PFSK-1 (cell line): Measurements from ENCODE around the gene RPS6KL1.

Experiments used
- FOXP2 ChIP-seq: optimal IDR thresholded peaks from 2 replicates; pipeline ENCODE3; 2011; ENCODE audit warnings: borderline replicate concordance, control low read depth, inconsistent platforms; ENCODE audit not compliant: insufficient read depth; ENCODE audit errors: extremely low read length, extremely low read depth
- POLR2AphosphoS5 ChIP-seq: IDR thresholded peaks from 2 replicates; pipeline ENCODE4 v1.6.1; 2012; ENCODE audit warnings: low read depth, mild to moderate bottlenecking, control low read depth, low read length, moderate library complexity
- SIN3A ChIP-seq: IDR thresholded peaks from 2 replicates; pipeline ENCODE4 v1.6.1; 2012; ENCODE audit warnings: mild to moderate bottlenecking, low read length, moderate library complexity, borderline replicate concordance; ENCODE audit not compliant: insufficient read depth
- TAF1 ChIP-seq: IDR thresholded peaks from 2 replicates; pipeline ENCODE4 v1.6.1; 2012; ENCODE audit warnings: low read length, control low read depth, borderline replicate concordance; ENCODE audit not compliant: insufficient read depth
- TF ChIP-seq, protein P1 (sequence below), 2 experiments: IDR thresholded peaks; 2 replicates each; pipeline versions ENCODE4 v1.6.1 to v1.8.0; 2011 to 2012; ENCODE audit warnings: low read depth in 2 of 2, low read length in 2 of 2, control low read depth in 1 of 2, inconsistent platforms in 1 of 2, mild to moderate bottlenecking in 1 of 2, moderate library complexity in 1 of 2; ENCODE audit not compliant: insufficient read depth in 1 of 2

DNA sequence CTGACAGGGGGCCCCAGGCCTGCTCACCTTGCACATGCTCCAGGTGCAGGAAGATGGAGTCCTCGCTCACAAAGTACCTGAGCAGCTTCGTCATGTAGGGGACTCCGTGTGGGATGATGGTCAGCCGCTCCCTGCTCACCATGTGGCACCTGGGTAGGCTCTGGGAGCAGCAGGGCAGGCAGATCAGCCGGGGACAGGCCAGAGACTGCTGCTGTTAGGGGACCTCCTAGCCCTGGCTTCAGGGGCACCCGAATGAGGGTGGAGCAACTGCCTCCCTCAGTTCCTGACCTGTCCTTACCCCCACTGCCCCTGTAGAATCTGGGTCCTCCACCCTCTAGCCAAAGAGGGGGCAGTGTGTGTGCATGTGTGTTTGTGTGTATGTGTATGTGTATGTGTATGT, 11.8 kb downstream of the RPS6KL1 start:
- TF ChIP-seq POLR2AphosphoS5, result no peak
- TF ChIP-seq, protein P1, sequence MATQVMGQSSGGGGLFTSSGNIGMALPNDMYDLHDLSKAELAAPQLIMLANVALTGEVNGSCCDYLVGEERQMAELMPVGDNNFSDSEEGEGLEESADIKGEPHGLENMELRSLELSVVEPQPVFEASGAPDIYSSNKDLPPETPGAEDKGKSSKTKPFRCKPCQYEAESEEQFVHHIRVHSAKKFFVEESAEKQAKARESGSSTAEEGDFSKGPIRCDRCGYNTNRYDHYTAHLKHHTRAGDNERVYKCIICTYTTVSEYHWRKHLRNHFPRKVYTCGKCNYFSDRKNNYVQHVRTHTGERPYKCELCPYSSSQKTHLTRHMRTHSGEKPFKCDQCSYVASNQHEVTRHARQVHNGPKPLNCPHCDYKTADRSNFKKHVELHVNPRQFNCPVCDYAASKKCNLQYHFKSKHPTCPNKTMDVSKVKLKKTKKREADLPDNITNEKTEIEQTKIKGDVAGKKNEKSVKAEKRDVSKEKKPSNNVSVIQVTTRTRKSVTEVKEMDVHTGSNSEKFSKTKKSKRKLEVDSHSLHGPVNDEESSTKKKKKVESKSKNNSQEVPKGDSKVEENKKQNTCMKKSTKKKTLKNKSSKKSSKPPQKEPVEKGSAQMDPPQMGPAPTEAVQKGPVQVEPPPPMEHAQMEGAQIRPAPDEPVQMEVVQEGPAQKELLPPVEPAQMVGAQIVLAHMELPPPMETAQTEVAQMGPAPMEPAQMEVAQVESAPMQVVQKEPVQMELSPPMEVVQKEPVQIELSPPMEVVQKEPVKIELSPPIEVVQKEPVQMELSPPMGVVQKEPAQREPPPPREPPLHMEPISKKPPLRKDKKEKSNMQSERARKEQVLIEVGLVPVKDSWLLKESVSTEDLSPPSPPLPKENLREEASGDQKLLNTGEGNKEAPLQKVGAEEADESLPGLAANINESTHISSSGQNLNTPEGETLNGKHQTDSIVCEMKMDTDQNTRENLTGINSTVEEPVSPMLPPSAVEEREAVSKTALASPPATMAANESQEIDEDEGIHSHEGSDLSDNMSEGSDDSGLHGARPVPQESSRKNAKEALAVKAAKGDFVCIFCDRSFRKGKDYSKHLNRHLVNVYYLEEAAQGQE (IDR thresholded peaks at IDR 0.05; ENCODE audit: insufficient read depth in 1 of 2, low read depth in 2 of 2, low read length in 2 of 2), result no peak
- TF ChIP-seq SIN3A, result no peak
- TF ChIP-seq TAF1, result no peak
- no peak for TF ChIP-seq FOXP2
